A549 treated with AZD9567 at 1 μM for 4 hours (cell line): ENCODE results near the gene CYBRD1. TPM values are rescaled to one million over a fixed set of nuclear protein-coding genes. Genes with fewer than 3 reads are reported as not detected.

ENCODE experiments used
- total RNA-seq: library from RNA; stranded (reverse); fragments of 200-300 nt; extraction: Qiagen RNA extraction; gene quantifications from 5 replicates; pipeline ENCODE4 v1.2.3, GENCODE V29; 2022; ENCODE audit not compliant: insufficient read depth

The CYBRD1 gene
- 25.8 to 33.6 TPM (median 31.9 TPM) in 5 replicates for total RNA-seq

GRCh38 chr2:171522052-171522787 is at the start of gene CYBRD1:
TSS of gene CYBRD1 (plus strand) at chr2:171522474. CDS start at chr2:171522546, 72 bp downstream.

Other genes starting within 250 kb of the CYBRD1 start
- 26.8 to 33.9 TPM (median 29.0 TPM) in 5 replicates for gene METTL8, start 88.5 kb upstream of the CYBRD1 start, total RNA-seq
- 7.4 to 11.2 TPM (median 10.0 TPM) in 5 replicates for gene DCAF17, start 88.2 kb upstream of the CYBRD1 start, total RNA-seq
- gene DYNC1I2, start 165.0 kb downstream of the CYBRD1 start, total RNA-seq: 57.1 to 96.6 TPM (median 70.2 TPM) in 5 replicates